ENCODE data around the gene RRAGC. TPM values are rescaled to one million over a fixed set of nuclear protein-coding genes. Genes with fewer than 3 reads are reported as not detected.
"Not testable (repeated sequence)": the region's sequence is repeated elsewhere in the genome, so short reads cannot be mapped to it uniquely, and the experiment has no call there.

RRAGC gene
- total RNA-seq, 1 donor from 2014 or later = 17.7 TPM

- Histone ChIP-seq H3K4me3 (ENCODE audit: low read length in 3 of 3) (no peak overlapping the region), H3K27me3 (ENCODE audit: control insufficient read depth in 3 of 3, insufficient read depth in 3 of 3, low read length in 3 of 3) (peaks cover 51 to 60% (median 52%) of the 10 kb centered on the region in 3 donors), H3K27ac (ENCODE audit: low read depth, low read length) (no peak overlapping the region)
Observed at GRCh38 chr1:38819040-38819439, 40.5 kb downstream of the RRAGC start.

DNA sequence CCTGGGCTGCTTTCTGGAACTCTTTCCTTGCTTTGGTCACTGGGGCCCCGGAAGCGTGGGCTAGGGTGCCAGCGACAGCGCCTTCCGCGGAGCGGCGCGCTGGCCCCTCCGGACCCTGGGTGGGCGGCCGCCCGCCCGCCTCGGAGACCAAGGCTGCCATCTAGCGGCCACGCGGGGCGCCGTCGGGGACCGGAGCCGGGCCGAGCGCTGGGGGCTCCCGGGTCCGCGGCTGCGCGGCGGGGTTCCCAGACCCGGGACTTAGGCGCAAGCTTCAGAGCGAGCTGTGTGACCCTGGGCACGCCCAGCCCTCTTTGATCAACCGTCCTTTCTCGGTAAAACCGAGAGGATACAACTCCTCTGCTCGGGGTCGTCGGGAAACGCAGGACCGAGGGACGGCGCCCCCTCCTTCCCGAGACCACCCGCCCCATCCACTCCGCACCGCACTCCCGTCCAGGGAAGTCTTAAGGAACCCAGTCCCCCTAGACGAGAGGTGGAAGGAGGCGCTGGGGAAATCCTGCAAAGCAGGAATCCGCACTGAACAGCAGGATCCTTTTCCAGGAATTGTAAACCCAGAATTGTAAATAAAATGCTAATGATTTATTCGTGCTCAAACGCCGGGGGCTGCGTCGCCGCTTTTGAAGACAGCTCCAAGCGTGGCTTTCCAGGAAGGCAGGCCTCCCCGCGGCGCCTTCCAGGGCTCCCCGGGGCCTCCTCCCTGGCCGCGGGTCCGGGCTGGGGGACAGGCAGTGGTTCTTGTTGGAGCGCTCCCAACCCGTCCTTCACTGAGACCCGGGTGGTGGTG is 41.2 kb downstream of the RRAGC start:
- Histone ChIP-seq H3K4me1 (ENCODE audit: control insufficient read depth in 3 of 3, insufficient read depth in 3 of 3, low read length in 3 of 3) (peaks cover 0 to 7% (median 0%) of the 10 kb centered on the region in 3 donors), H3K36me3 (ENCODE audit: control insufficient read depth in 3 of 3, insufficient read depth in 3 of 3, low read length in 3 of 3) (no peaks in the 10 kb centered on the region), H3K9ac (ENCODE audit: low read depth in 1 of 3, low read length in 3 of 3) (no peak overlapping the region), H3K9me3 (ENCODE audit: control insufficient read depth in 3 of 3, low read length in 3 of 3) (peaks cover 0 to 3% (median 0%) of the 10 kb centered on the region in 3 donors), H3K27me3 (ENCODE audit: control insufficient read depth in 3 of 3, insufficient read depth in 3 of 3, low read length in 3 of 3) (peaks cover 58 to 66% (median 59%) of the 10 kb centered on the region in 3 donors), H3K4me3 (ENCODE audit: low read length in 3 of 3) (no peak overlapping the region), H3K27ac (ENCODE audit: low read depth, low read length) (no peak overlapping the region)

More at GRCh38 chr1:38819040-38819439, 40.5 kb downstream of the RRAGC start:
- Histone ChIP-seq H3K36me3 (ENCODE audit: control insufficient read depth in 3 of 3, insufficient read depth in 3 of 3, low read length in 3 of 3) (no peaks in the 10 kb centered on the region), H3K9ac (ENCODE audit: low read depth in 1 of 3, low read length in 3 of 3) (no peak overlapping the region), H3K9me3 (ENCODE audit: control insufficient read depth in 3 of 3, low read length in 3 of 3) (peaks cover 0 to 3% (median 0%) of the 10 kb centered on the region in 3 donors), H3K4me1 (ENCODE audit: control insufficient read depth in 3 of 3, insufficient read depth in 3 of 3, low read length in 3 of 3) (peaks cover 0 to 7% (median 0%) of the 10 kb centered on the region in 3 donors)

DNA sequence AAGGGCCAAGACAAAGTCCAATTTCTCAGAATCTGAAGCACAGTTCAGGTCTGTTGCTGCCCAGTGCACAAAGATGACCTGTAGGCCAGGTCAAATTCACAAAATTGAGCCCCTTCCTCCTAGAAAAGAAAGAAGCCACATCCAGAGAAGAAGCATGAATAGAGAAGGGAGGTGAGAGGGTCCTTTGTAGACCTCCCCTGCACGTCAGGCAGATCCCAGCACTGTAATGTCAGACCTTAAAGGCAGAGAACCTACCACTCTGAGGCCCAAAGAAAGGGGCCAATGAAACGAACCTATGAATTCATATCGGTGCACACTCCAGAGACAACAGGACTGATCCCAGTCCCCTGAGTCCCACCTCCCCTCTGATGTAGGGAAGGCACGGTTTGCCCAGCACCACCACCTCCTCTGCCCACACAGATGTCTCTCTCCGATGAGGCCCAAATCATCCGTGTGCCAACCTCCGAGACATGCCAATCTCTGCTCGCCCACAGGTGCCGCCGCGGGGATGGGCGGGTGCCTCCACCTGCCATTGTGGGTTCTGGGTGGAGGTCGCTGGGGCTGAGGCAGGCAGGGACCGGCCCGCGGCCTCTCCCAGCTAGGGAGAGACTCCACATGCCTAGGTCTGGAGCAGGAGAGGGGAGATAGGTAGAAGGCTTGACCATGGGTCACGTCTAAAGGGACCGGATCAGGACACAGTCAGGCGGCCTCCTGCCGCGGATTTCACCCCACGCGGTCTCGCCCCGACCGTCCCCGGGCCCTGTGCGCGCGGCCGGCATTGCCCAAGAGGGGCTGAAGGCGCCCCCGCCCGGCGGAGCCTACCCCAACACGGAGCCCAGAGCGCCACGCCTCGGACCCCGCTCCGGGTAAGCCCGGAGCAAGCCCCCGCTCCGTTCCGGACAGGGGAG is 42.1 kb downstream of the RRAGC start:
- Histone ChIP-seq H3K27me3 (ENCODE audit: control insufficient read depth in 3 of 3, insufficient read depth in 3 of 3, low read length in 3 of 3) (peaks cover 54 to 66% (median 58%) of the 10 kb centered on the region in 3 donors), H3K9ac (ENCODE audit: low read depth in 1 of 3, low read length in 3 of 3) (no peak overlapping the region), H3K9me3 (ENCODE audit: control insufficient read depth in 3 of 3, low read length in 3 of 3) (peaks cover 0 to 3% (median 0%) of the 10 kb centered on the region in 3 donors)

GRCh38 chr1:38815903-38816627 is 43.5 kb downstream of the RRAGC start:
- Histone ChIP-seq H3K27me3 (ENCODE audit: control insufficient read depth in 3 of 3, insufficient read depth in 3 of 3, low read length in 3 of 3) (peaks cover 61 to 65% (median 65%) of the 10 kb centered on the region in 3 donors), H3K36me3 (ENCODE audit: control insufficient read depth in 3 of 3, insufficient read depth in 3 of 3, low read length in 3 of 3) (no peaks in the 10 kb centered on the region), H3K4me3 (ENCODE audit: low read length in 3 of 3) (no peak overlapping the region), H3K9ac (ENCODE audit: low read depth in 1 of 3, low read length in 3 of 3) (no peak overlapping the region), H3K4me1 (ENCODE audit: control insufficient read depth in 3 of 3, insufficient read depth in 3 of 3, low read length in 3 of 3) (peaks cover 0 to 7% (median 0%) of the 10 kb centered on the region in 3 donors), H3K27ac (ENCODE audit: low read depth, low read length) (no peak overlapping the region), H3K9me3 (ENCODE audit: control insufficient read depth in 3 of 3, low read length in 3 of 3) (peaks cover 0 to 3% (median 0%) of the 10 kb centered on the region in 3 donors)

More for the DNA sequence above, 42.1 kb downstream of the RRAGC start:
- H3K4me1 ChIP-seq (ENCODE audit: control insufficient read depth in 3 of 3, insufficient read depth in 3 of 3, low read length in 3 of 3) = peaks cover 0 to 7% (median 0%) of the 10 kb centered on the region in 3 donors
- H3K4me3 ChIP-seq (ENCODE audit: low read length in 3 of 3) = no peak overlapping the region
- H3K36me3 ChIP-seq (ENCODE audit: control insufficient read depth in 3 of 3, insufficient read depth in 3 of 3, low read length in 3 of 3) = no peaks in the 10 kb centered on the region
- H3K27ac ChIP-seq (ENCODE audit: low read depth, low read length) = no peak overlapping the region

GRCh38 chr1:38814984-38815464 is 44.5 kb downstream of the RRAGC start:
- peaks cover 0 to 3% (median 0%) of the 10 kb centered on the region in 3 donors for H3K9me3 ChIP-seq (ENCODE audit: control insufficient read depth in 3 of 3, low read length in 3 of 3)
- no peaks in the 10 kb centered on the region for H3K36me3 ChIP-seq (ENCODE audit: control insufficient read depth in 3 of 3, insufficient read depth in 3 of 3, low read length in 3 of 3)
- H3K27me3 ChIP-seq (ENCODE audit: control insufficient read depth in 3 of 3, insufficient read depth in 3 of 3, low read length in 3 of 3) = peaks cover 57 to 71% (median 66%) of the 10 kb centered on the region in 3 donors
- no peak overlapping the region for H3K4me3 ChIP-seq (ENCODE audit: low read length in 3 of 3)
- H3K9ac ChIP-seq (ENCODE audit: low read depth in 1 of 3, low read length in 3 of 3) = no peak overlapping the region
- no peak overlapping the region for H3K27ac ChIP-seq (ENCODE audit: low read depth, low read length)
- H3K4me1 ChIP-seq (ENCODE audit: control insufficient read depth in 3 of 3, insufficient read depth in 3 of 3, low read length in 3 of 3) = peaks cover 0 to 7% (median 0%) of the 10 kb centered on the region in 3 donors

- no peak overlapping the region for H3K9ac ChIP-seq (ENCODE audit: low read depth in 1 of 3, low read length in 3 of 3)
- H3K4me3 ChIP-seq (ENCODE audit: low read length in 3 of 3) = no peak overlapping the region
- H3K36me3 ChIP-seq (ENCODE audit: control insufficient read depth in 3 of 3, insufficient read depth in 3 of 3, low read length in 3 of 3) = no peaks in the 10 kb centered on the region
- peaks cover 0 to 3% (median 0%) of the 10 kb centered on the region in 3 donors for H3K9me3 ChIP-seq (ENCODE audit: control insufficient read depth in 3 of 3, low read length in 3 of 3)
- no peak overlapping the region for H3K27ac ChIP-seq (ENCODE audit: low read depth, low read length)
- H3K27me3 ChIP-seq (ENCODE audit: control insufficient read depth in 3 of 3, insufficient read depth in 3 of 3, low read length in 3 of 3) = peaks cover 59 to 73% (median 61%) of the 10 kb centered on the region in 3 donors
- peaks cover 0 to 7% (median 0%) of the 10 kb centered on the region in 3 donors for H3K4me1 ChIP-seq (ENCODE audit: control insufficient read depth in 3 of 3, insufficient read depth in 3 of 3, low read length in 3 of 3)
Observed at GRCh38 chr1:38814444-38814983, 45.1 kb downstream of the RRAGC start.

DNA sequence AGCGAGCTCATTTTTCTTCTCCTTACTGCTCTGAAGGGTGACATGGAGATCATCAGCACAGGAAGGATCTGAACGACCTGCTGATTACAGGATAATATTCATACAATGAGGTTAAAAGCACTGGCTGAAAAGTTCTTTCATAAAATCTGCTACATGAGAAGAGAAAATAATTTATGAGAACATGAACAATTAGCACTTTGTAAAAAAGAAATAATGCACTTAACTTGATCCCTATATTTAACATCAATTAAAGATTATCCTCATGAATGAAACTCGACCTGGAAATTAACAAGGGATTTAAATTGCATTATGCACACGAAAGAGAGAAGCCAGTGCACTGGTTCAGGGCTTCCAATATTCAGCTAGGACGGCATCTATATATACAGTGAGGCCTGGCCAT is 46.6 kb downstream of the RRAGC start:
- H3K9ac ChIP-seq (ENCODE audit: low read depth in 1 of 3, low read length in 3 of 3) = no peak overlapping the region
- peaks cover 0 to 3% (median 0%) of the 10 kb centered on the region in 3 donors for H3K9me3 ChIP-seq (ENCODE audit: control insufficient read depth in 3 of 3, low read length in 3 of 3)
- peaks cover 0 to 1% (median 0%) of the 10 kb centered on the region in 3 donors for H3K4me1 ChIP-seq (ENCODE audit: control insufficient read depth in 3 of 3, insufficient read depth in 3 of 3, low read length in 3 of 3)
- no peak overlapping the region for H3K4me3 ChIP-seq (ENCODE audit: low read length in 3 of 3)
- H3K36me3 ChIP-seq (ENCODE audit: control insufficient read depth in 3 of 3, insufficient read depth in 3 of 3, low read length in 3 of 3) = no peaks in the 10 kb centered on the region
- H3K27me3 ChIP-seq (ENCODE audit: control insufficient read depth in 3 of 3, insufficient read depth in 3 of 3, low read length in 3 of 3) = peaks cover 53 to 65% (median 57%) of the 10 kb centered on the region in 3 donors
- H3K27ac ChIP-seq (ENCODE audit: low read depth, low read length) = no peak overlapping the region

- H3K27ac ChIP-seq (ENCODE audit: low read depth, low read length); H3K4me1 ChIP-seq (ENCODE audit: control insufficient read depth in 3 of 3, insufficient read depth in 3 of 3, low read length in 3 of 3); H3K9me3 ChIP-seq (ENCODE audit: control insufficient read depth in 3 of 3, low read length in 3 of 3); H3K9ac ChIP-seq (ENCODE audit: low read depth in 1 of 3, low read length in 3 of 3); H3K4me3 ChIP-seq (ENCODE audit: low read length in 3 of 3); H3K36me3 ChIP-seq (ENCODE audit: control insufficient read depth in 3 of 3, insufficient read depth in 3 of 3, low read length in 3 of 3): not testable (repeated sequence)
- peaks cover 49 to 60% (median 54%) of the 10 kb centered on the region in 3 donors for H3K27me3 ChIP-seq (ENCODE audit: control insufficient read depth in 3 of 3, insufficient read depth in 3 of 3, low read length in 3 of 3)
Observed at GRCh38 chr1:38811466-38811865, 48.1 kb downstream of the RRAGC start.

- Histone ChIP-seq H3K4me3 (ENCODE audit: low read length in 3 of 3) (no peak overlapping the region), H3K27me3 (ENCODE audit: control insufficient read depth in 3 of 3, insufficient read depth in 3 of 3, low read length in 3 of 3) (peaks cover 55 to 62% (median 62%) of the 10 kb centered on the region in 3 donors), H3K36me3 (ENCODE audit: control insufficient read depth in 3 of 3, insufficient read depth in 3 of 3, low read length in 3 of 3) (no peaks in the 10 kb centered on the region), H3K27ac (ENCODE audit: low read depth, low read length) (no peak overlapping the region), H3K9me3 (ENCODE audit: control insufficient read depth in 3 of 3, low read length in 3 of 3) (no peaks in the 10 kb centered on the region), H3K4me1 (ENCODE audit: control insufficient read depth in 3 of 3, insufficient read depth in 3 of 3, low read length in 3 of 3) (no peaks in the 10 kb centered on the region), H3K9ac (ENCODE audit: low read depth in 1 of 3, low read length in 3 of 3) (no peak overlapping the region)
Observed at GRCh38 chr1:38806090-38806489, 53.5 kb downstream of the RRAGC start.
